Liver (tissue), 9 donors: Measurements from ENCODE around the gene CREBBP. TPM values are rescaled to one million over a fixed set of nuclear protein-coding genes. Genes with fewer than 3 reads are reported as not detected.

Experiments
- DNase-seq: peaks from one replicate; pipeline ENCODE4 v3.0.0-alpha.2; 2017; ENCODE audit warnings: low spot score
- H3K27ac ChIP-seq, 2 donors: one replicate each; pipeline ENCODE4 v1.7.0; 2013; ENCODE audit warnings: inconsistent platforms in 2 of 2, low read length in 2 of 2, control low read depth in 1 of 2, low read depth in 1 of 2, mild to moderate bottlenecking in 1 of 2
- H3K27me3 ChIP-seq, 4 donors: one replicate each; pipeline versions ENCODE4 v1.6.1 to v1.7.0; 2013; ENCODE audit warnings: low read length in 3 of 4, inconsistent platforms in 1 of 4, mild to moderate bottlenecking in 1 of 4, moderate library complexity in 1 of 4; ENCODE audit not compliant: control insufficient read depth in 4 of 4, insufficient read depth in 4 of 4
- H3K36me3 ChIP-seq, 4 donors: one replicate each; pipeline versions ENCODE4 v1.6.1 to v1.7.0; 2013; ENCODE audit warnings: low read length in 3 of 4, mild to moderate bottlenecking in 3 of 4, low read depth in 1 of 4, moderate library complexity in 1 of 4; ENCODE audit not compliant: control insufficient read depth in 4 of 4, insufficient read depth in 3 of 4
- H3K4me1 ChIP-seq, 4 donors: one replicate each; pipeline versions ENCODE4 v1.6.1 to v1.7.0; 2013; ENCODE audit warnings: low read length in 3 of 4, mild to moderate bottlenecking in 3 of 4, moderate library complexity in 1 of 4; ENCODE audit not compliant: control insufficient read depth in 4 of 4, insufficient read depth in 4 of 4
- H3K4me3 ChIP-seq, 3 donors: one replicate each; pipeline versions ENCODE4 v1.6.1 to v1.7.0; 2013; ENCODE audit warnings: low read length in 3 of 3, control low read depth in 1 of 3, low read depth in 1 of 3, mild to moderate bottlenecking in 1 of 3
- H3K9ac ChIP-seq, 2 donors: one replicate each; pipeline ENCODE4 v1.7.0; 2013; ENCODE audit warnings: low read length in 2 of 2, mild to moderate bottlenecking in 2 of 2, moderate library complexity in 2 of 2, control low read depth in 1 of 2, low read depth in 1 of 2
- H3K9me3 ChIP-seq, 4 donors: one replicate each; pipeline versions ENCODE4 v1.6.1 to v1.7.0; 2013; ENCODE audit warnings: low read length in 3 of 4; ENCODE audit not compliant: control insufficient read depth in 4 of 4
- ATF3 ChIP-seq: IDR thresholded peaks from 2 replicates; pipeline ENCODE4 v1.6.1; 2016; ENCODE audit warnings: antibody characterized with exemption
- CTCF ChIP-seq: fragments of 150-350 bp; IDR thresholded peaks from 2 replicates; pipeline ENCODE4 v1.5.1; 2017; ENCODE audit warnings: improper control_type of control experiment, low read depth, low read length; ENCODE audit not compliant: missing input control
- EGR1 ChIP-seq, 2 donors: IDR thresholded peaks; 2 replicates each; pipeline ENCODE4 v1.6.1; 2016 to 2018; ENCODE audit warnings: antibody characterized with exemption in 2 of 2, low read depth in 2 of 2
- FOXA1 ChIP-seq: IDR thresholded peaks from 2 replicates; pipeline ENCODE4 v1.6.1; 2016; ENCODE audit warnings: antibody characterized with exemption
- FOXA2 ChIP-seq: IDR thresholded peaks from 2 replicates; pipeline ENCODE4 v1.6.1; 2016; ENCODE audit warnings: antibody characterized with exemption
- GABPA ChIP-seq, 2 donors: IDR thresholded peaks in 1 of 2; conservative IDR thresholded peaks in 1 of 2; 2 replicates each; pipeline ENCODE4 v1.6.1; 2016; ENCODE audit warnings: antibody characterized with exemption in 2 of 2, mild to moderate bottlenecking in 1 of 2, moderate library complexity in 1 of 2
- HNF4A ChIP-seq, 2 donors: conservative IDR thresholded peaks; 2 replicates each; pipeline ENCODE4 v1.6.1; 2016; ENCODE audit warnings: antibody characterized with exemption in 2 of 2, mild to moderate bottlenecking in 2 of 2
- HNF4G ChIP-seq: IDR thresholded peaks from 2 replicates; pipeline ENCODE4 v1.6.1; 2016; ENCODE audit warnings: antibody characterized with exemption
- JUND ChIP-seq, 2 donors: IDR thresholded peaks; 2 replicates each; pipeline ENCODE4 v1.6.1; 2016; ENCODE audit warnings: antibody characterized with exemption in 2 of 2
- MAX ChIP-seq: IDR thresholded peaks from 2 replicates; pipeline ENCODE4 v1.6.1; 2016; ENCODE audit warnings: antibody characterized with exemption
- NR2F2 ChIP-seq: IDR thresholded peaks from 2 replicates; pipeline ENCODE4 v1.6.1; 2016; ENCODE audit warnings: antibody characterized with exemption
- RAD21 ChIP-seq, 2 donors: IDR thresholded peaks; 2 replicates each; pipeline ENCODE4 v1.6.1; 2016; ENCODE audit warnings: antibody characterized with exemption in 2 of 2, mild to moderate bottlenecking in 2 of 2
- REST ChIP-seq: IDR thresholded peaks from 2 replicates; pipeline ENCODE4 v1.6.1; 2016; ENCODE audit warnings: antibody characterized with exemption, mild to moderate bottlenecking
- RXRA ChIP-seq, 2 donors: IDR thresholded peaks; 2 replicates each; pipeline ENCODE4 v1.6.1; 2017 to 2018; ENCODE audit warnings: antibody characterized with exemption in 2 of 2, mild to moderate bottlenecking in 1 of 2
- SP1 ChIP-seq: IDR thresholded peaks from 2 replicates; pipeline ENCODE4 v1.6.1; 2018; ENCODE audit warnings: antibody characterized with exemption, mild to moderate bottlenecking
- TAF1 ChIP-seq: conservative IDR thresholded peaks from 2 replicates; pipeline ENCODE4 v1.6.1; 2016; ENCODE audit warnings: antibody characterized with exemption, mild to moderate bottlenecking
- YY1 ChIP-seq: IDR thresholded peaks from 2 replicates; pipeline ENCODE4 v1.6.1; 2016; ENCODE audit warnings: antibody characterized with exemption, mild to moderate bottlenecking
- WGBS: extraction: QIAGEN DNeasy Blood & Tissue Kit; methylation state at CpG from one replicate; pipeline ENCODE4 v1.1.7; 2013; 5-methylcytosine and 5-hydroxymethylcytosine counted together
- polyA plus RNA-seq, 2 donors: library from polyadenylated mRNA; stranded (reverse) in 1 of 2; unstranded in 1 of 2; fragments of 200-250 nt in 1 of 2; fragments of >200 nt in 1 of 2; fragmentation: Nextera tagmentation in 1 of 2; extraction: Ambion mirVana in 1 of 2; gene quantifications; one replicate each; pipeline versions ENCODE4 v1.2.1 to v1.2.3, GENCODE V29; 2013 to 2015
- total RNA-seq, 2 donors: library from RNA; depleted of rRNA; stranded (reverse); fragments of >200 nt; gene quantifications; one replicate each; pipeline ENCODE4 v1.2.3, GENCODE V29; 2014
- TF ChIP-seq, protein P1 (sequence below): IDR thresholded peaks from 2 replicates; pipeline ENCODE4 v1.6.1; 2016; ENCODE audit warnings: antibody characterized with exemption
- donor health status: healthy.
- donor health status: healthy.
- donor health status: healthy.
- donor health status: healthy.
- donor health status: healthy.

CREBBP gene
- total and polyA plus RNA-seq, 4 donors: 7.0 to 25.8 (median 19.5) TPM

GRCh38 chr16:3729161-3730112, 151.1 kb downstream of the CREBBP start:
- no peaks in the 10 kb centered on the region for H3K27me3 ChIP-seq
- DNase-seq: no peak
- WGBS: 95% methylated on average over 49 of the region's 49 CpGs
- no peak overlapping the region for H3K4me3 ChIP-seq
- H3K9me3 ChIP-seq: no peaks in the 10 kb centered on the region
- TF ChIP-seq FOXA2 (no peak), RAD21 (IDR thresholded peaks at IDR 0.05) (no peak), JUND (IDR thresholded peaks at IDR 0.05) (no peak), REST (no peak), ATF3 (no peak), RXRA (IDR thresholded peaks at IDR 0.05) (no peak), HNF4A (conservative IDR thresholded peaks at IDR 0.05) (no peak), NR2F2 (no peak), MAX (no peak), YY1 (no peak), HNF4G (no peak), EGR1 (IDR thresholded peaks at IDR 0.05; ENCODE audit: low read depth in 2 of 2) (no peak), CTCF (no peak), GABPA (IDR thresholded peaks at IDR 0.05 in 1 of 2, conservative IDR thresholded peaks at IDR 0.05 in 1 of 2) (no peak), TAF1 (no peak), FOXA1 (no peak), SP1 (no peak)
- TF ChIP-seq, protein P1, sequence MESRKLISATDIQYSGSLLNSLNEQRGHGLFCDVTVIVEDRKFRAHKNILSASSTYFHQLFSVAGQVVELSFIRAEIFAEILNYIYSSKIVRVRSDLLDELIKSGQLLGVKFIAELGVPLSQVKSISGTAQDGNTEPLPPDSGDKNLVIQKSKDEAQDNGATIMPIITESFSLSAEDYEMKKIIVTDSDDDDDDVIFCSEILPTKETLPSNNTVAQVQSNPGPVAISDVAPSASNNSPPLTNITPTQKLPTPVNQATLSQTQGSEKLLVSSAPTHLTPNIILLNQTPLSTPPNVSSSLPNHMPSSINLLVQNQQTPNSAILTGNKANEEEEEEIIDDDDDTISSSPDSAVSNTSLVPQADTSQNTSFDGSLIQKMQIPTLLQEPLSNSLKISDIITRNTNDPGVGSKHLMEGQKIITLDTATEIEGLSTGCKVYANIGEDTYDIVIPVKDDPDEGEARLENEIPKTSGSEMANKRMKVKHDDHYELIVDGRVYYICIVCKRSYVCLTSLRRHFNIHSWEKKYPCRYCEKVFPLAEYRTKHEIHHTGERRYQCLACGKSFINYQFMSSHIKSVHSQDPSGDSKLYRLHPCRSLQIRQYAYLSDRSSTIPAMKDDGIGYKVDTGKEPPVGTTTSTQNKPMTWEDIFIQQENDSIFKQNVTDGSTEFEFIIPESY: no peak
- H3K4me1 ChIP-seq: no peaks in the 10 kb centered on the region
- no peak overlapping the region for H3K27ac ChIP-seq
- no peak overlapping the region for H3K9ac ChIP-seq
- peaks cover 32 to 63% (median 33%) of the 10 kb centered on the region in 4 donors for H3K36me3 ChIP-seq
